GM10248 (cell line): ENCODE results near the gene BRINP1.

ENCODE experiments used
- CTCF ChIA-PET: fragments of 300-600 bp; sonication (Branson Sonifier 250); formaldehyde crosslinking; extraction: SDS; loops from one replicate; lab custom pipeline; 2021; ENCODE audit warnings: antibody characterized with exemption; lab: Yijun Ruan, JAX
- POLR2A ChIA-PET: fragments of 350-650 bp; sonication (Branson Sonifier 250); formaldehyde crosslinking; extraction: SDS; loops from one replicate; lab custom pipeline; 2020; ENCODE audit warnings: antibody characterized with exemption; lab: Yijun Ruan, JAX
- DNase-seq: peaks from one replicate; pipeline ENCODE4 v3.0.0; 2012; ENCODE audit errors: extremely low spot score
- CTCF ChIP-seq: IDR thresholded peaks from 2 replicates; pipeline ENCODE4 v1.5.1; 2012; ENCODE audit warnings: mild to moderate bottlenecking, low read depth; ENCODE audit errors: extremely low read depth, missing control alignments, control extremely low read depth

The BRINP1 gene

DNA sequence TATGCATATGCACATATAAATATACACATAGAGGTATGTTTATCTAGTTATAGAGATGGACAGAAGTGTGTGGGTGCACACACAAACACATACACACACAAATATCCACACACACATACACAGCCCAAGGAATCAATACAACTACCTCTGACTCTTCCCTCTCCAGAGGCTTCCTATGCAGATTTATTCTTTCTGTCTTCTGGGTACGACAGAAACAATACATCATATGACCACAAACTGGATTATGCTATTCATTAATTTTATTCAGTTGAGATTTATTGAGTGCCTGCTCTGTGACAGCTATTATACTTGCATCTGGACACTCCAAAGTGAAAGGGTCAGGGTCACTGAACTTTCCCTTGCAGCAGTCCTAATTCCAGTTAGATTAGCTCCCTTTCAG is 155.8 kb downstream of the BRINP1 start:
- DNase-seq: no peak
- TF ChIP-seq CTCF: no peak
- CTCF ChIA-PET: interaction anchor here (1.0 to 1.2 kb wide), 2 partner anchors 12 to 94 kb away, joined by 3 read pairs; no protein-coding TSS in a partner anchor
- POLR2A ChIA-PET: no interaction called here

DNA sequence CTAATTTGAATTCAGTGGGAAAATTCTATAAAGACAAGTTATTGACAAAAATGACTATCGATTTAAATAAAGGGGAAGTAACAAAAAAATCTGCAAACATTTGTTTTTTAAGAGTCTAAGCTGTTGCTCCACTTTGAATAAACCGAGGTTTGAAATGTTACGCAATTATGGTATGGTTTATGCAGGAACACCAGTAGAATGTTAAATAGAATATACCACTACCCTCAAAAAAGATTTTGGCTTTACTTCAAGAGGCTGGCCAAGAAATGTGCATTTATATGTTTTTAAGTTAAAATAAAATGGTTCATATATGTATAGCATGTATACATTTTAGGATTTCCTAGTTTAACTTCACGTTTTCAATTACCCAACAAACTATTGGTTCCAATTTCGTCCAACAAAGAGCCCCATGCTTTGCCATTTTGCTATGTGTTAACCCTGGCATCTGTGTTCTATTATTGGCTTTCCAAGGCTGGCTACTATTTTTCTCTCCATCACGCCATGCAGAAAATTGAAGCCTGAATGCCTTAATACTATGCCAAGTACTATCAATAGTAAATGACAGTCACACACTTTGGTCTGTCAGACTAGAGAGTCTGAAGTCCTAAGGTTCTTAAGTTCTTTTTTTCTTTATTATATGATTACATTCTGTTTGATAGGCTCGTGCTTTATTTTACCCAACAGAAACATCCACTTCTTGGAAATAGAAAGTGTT is 171.2 kb downstream of the BRINP1 start:
- ChIA-PET POLR2A (no interaction called here), CTCF (no interaction called here)
- no peak for DNase-seq
- TF ChIP-seq CTCF: no peak

DNA sequence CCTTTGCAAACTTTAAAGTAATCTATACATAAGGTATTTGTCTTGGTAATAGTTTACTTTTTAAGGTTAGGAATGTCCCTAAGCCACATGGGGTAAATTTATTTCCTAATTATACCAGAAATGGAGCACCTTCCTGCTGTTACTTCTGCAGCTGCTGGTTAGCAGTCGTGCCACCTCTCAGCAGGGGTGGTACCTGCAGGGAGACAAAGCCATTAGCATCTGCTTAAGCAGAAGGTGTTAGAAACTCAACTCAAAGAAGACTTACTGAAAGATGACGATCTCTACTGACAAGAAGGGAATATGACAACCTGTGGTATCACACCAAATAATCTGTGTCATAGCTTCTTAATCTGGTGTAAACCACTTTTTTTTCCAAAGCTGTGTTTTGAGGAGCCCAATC is 173.7 kb downstream of the BRINP1 start:
- CTCF ChIA-PET: no interaction called here

DNA sequence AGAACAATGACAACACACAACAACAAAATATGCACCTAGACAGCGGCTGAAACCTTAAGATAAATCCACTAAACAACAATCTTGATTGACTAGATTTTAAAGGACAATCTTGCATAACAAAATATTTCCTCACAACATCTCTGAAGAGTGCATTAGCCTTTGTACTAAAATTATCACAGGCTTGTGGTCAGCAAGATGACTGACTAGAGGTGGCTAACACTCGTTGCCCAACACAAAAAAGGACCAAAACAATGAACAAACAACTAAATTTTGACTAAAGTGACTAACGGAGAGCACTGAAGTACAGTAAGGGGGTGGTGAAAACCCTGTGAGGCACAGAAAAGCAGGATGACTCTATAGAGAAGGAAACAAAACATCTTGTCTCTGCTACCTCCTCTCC is 183.9 kb downstream of the BRINP1 start:
- ChIA-PET POLR2A (no interaction called here), CTCF (no interaction called here)

More for the DNA sequence above, 173.7 kb downstream of the BRINP1 start:
- TF ChIP-seq CTCF: no peak
- DNase-seq: no peak
- POLR2A ChIA-PET: no interaction called here

DNA sequence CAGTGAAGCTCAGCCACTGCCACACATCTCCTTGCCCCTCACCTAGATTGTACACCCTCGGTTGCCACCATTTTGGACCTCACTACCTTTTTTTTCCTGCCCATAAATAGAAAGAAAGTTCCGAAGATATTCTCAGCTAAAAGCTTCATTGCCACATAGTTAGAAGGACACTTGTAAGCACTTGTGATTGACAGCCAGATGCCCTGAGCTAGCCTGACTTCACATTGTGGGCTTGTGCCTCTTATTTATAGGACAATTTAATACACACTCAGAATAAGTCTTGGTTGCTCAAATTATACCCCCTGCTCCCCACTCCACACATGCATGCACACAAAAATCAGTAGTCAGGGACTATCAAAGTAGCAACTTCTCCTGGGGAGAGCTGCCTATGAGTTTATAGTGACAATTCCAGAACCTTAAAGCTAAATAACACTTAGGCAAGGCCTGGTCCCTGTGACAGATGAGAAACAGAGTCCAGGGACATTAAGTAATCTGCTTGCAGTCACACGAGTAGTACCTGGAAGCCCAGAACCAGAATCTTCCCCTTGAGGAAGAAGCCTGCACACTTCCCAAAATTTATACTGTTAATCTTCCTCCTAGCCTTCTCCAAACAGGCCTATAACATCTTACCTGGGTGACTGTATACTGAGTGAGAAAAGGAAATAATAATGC is 184.8 kb downstream of the BRINP1 start:
- ChIA-PET POLR2A (no interaction called here), CTCF (no interaction called here)
- no peak for TF ChIP-seq CTCF
- DNase-seq: no peak

More for the DNA sequence above, 183.9 kb downstream of the BRINP1 start:
- DNase-seq: no peak
- TF ChIP-seq CTCF: no peak

DNA sequence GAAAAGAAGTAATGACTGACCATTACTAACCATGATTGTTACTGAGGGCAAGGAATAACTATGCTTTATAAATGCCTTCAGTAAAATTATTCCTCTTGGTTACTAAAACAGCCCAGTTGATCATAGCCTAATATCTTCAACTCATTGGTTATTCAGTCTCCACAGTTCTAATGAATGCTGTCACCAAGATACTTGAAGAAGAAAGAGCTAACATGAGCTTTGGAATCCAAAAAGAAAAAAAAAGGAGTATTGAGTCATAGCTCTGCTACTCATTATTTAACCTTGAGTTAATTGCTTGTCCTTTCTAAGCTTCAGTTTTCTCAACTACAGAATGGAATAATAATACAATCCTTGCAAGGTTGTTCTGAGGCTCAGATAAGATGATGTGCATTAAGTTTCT is 187.7 kb downstream of the BRINP1 start:
- ChIA-PET POLR2A (no interaction called here), CTCF (interaction anchor here (1.1 kb wide), 1 partner anchor 72 kb away, joined by 4 read pairs; no protein-coding TSS in a partner anchor)
- no peak for DNase-seq
- TF ChIP-seq CTCF: no peak
